H1 (cell line): Measurements from ENCODE around the gene ERGIC2. TPM values are rescaled to one million over a fixed set of nuclear protein-coding genes. Genes with fewer than 3 reads are reported as not detected.

Experiments
- CTCF ChIA-PET: fragments of 300-600 bp; sonication (Branson Sonifier 250); formaldehyde crosslinking; loops from one replicate; lab custom pipeline; 2021; ENCODE audit not compliant: partially characterized antibody; lab: Charles Lee
- POLR2A ChIA-PET: fragments of 300-600 bp; sonication (Branson Sonifier 250); formaldehyde crosslinking; loops from one replicate; lab custom pipeline; 2021; ENCODE audit warnings: inconsistent platforms; ENCODE audit not compliant: partially characterized antibody; lab: Charles Lee
- DNase-seq, 2 experiments: peaks; one replicate each; pipeline versions ENCODE4 v3.0.0 to v3.0.0-alpha.2; 2010 to 2022; ENCODE audit warnings: low spot score in 2 of 2, low read depth in 1 of 2, mixed read lengths in 1 of 2
- FAIRE-seq: peaks from 2 replicates; lab custom pipeline; 2011; peaks lifted over from hg19 to GRCh38; lab: Jason Lieb, UNC
- H2AFZ ChIP-seq: 2 replicates; pipeline ENCODE4 v1.8.1; 2012; ENCODE audit warnings: low read length, inconsistent platforms
- H2AK5ac ChIP-seq: 2 replicates; pipeline ENCODE4 v1.6.1; 2013; ENCODE audit warnings: low read depth, low read length
- H2BK120ac ChIP-seq: replicated peaks from 2 replicates; pipeline ENCODE3; 2013; ENCODE audit warnings: low read depth, low read length, inconsistent platforms
- H2BK12ac ChIP-seq: 2 replicates; pipeline ENCODE4 v1.6.1; 2013; ENCODE audit warnings: low read depth, low read length
- H2BK15ac ChIP-seq: 2 replicates; pipeline ENCODE4 v1.6.1; 2013; ENCODE audit warnings: low read length
- H2BK20ac ChIP-seq: 2 replicates; pipeline ENCODE4 v1.6.1; 2013; ENCODE audit warnings: low read length
- H2BK5ac ChIP-seq: 2 replicates; pipeline ENCODE4 v1.6.1; 2013; ENCODE audit warnings: low read depth, low read length
- H3K14ac ChIP-seq: 2 replicates; pipeline ENCODE4 v1.6.1; 2013; ENCODE audit warnings: inconsistent platforms; ENCODE audit not compliant: insufficient read length
- H3K18ac ChIP-seq: 2 replicates; pipeline ENCODE4 v1.6.1; 2013; ENCODE audit warnings: low read length; ENCODE audit errors: extremely low read depth
- H3K23ac ChIP-seq: 2 replicates; pipeline ENCODE4 v1.6.1; 2013; ENCODE audit warnings: inconsistent platforms; ENCODE audit not compliant: insufficient read length
- H3K23me2 ChIP-seq: 2 replicates; pipeline ENCODE4 v1.6.1; 2013; ENCODE audit warnings: low read depth, low read length
- H3K27ac ChIP-seq: 2 replicates; pipeline ENCODE4 v1.6.1; 2011; ENCODE audit warnings: low read depth, low read length, inconsistent platforms
- H3K27me3 ChIP-seq, 4 experiments: replicated peaks in 1 of 4; 1 replicate in 1 of 4; 2 replicates in 3 of 4; pipeline versions ENCODE4 v1.6.1 to v1.8.1; 2011 to 2013; ENCODE audit warnings: low read length in 3 of 4, mild to moderate bottlenecking in 3 of 4, inconsistent platforms in 2 of 4, mixed read lengths in 2 of 4, moderate library complexity in 1 of 4; ENCODE audit not compliant: control insufficient read depth in 3 of 4, insufficient read depth in 3 of 4; ENCODE audit errors: extremely low read depth in 1 of 4
- H3K36me3 ChIP-seq, 4 experiments: 2 replicates each; pipeline versions ENCODE4 v1.6.1 to v1.8.1; 2011 to 2013; ENCODE audit warnings: mild to moderate bottlenecking in 4 of 4, low read length in 3 of 4, moderate library complexity in 2 of 4, control low read depth in 1 of 4, inconsistent platforms in 1 of 4; ENCODE audit not compliant: insufficient read depth in 4 of 4, control insufficient read depth in 2 of 4
- H3K4ac ChIP-seq: replicated peaks from 2 replicates; pipeline ENCODE3; 2013; ENCODE audit warnings: low read length, low read depth, mixed read lengths, inconsistent platforms; ENCODE audit not compliant: insufficient read length
- H3K4me1 ChIP-seq, 4 experiments: replicated peaks in 1 of 4; 1 replicate in 1 of 4; 2 replicates in 3 of 4; pipeline versions ENCODE4 v1.6.1 to v1.8.1; 2011 to 2013; ENCODE audit warnings: low read length in 3 of 4, inconsistent platforms in 2 of 4, mixed read lengths in 1 of 4; ENCODE audit not compliant: insufficient read depth in 4 of 4, control insufficient read depth in 3 of 4
- H3K4me2 ChIP-seq, 2 experiments: 2 replicates each; pipeline versions ENCODE4 v1.6.1 to v1.8.1; 2011 to 2013; ENCODE audit warnings: low read depth in 2 of 2, low read length in 2 of 2, control low read depth in 1 of 2, inconsistent platforms in 1 of 2, mild to moderate bottlenecking in 1 of 2; ENCODE audit not compliant: insufficient read depth in 1 of 2
- H3K4me3 ChIP-seq, 4 experiments: fragments of 200-600, 300-600 bp in 1 of 4; sonication (generic), shearing (Covaris generic), sonication (Bioruptor Twin) in 1 of 4; 2 replicates each; pipeline versions ENCODE4 v1.5.1 to v1.8.1; 2011 to 2016; ENCODE audit warnings: low read length in 4 of 4, low read depth in 3 of 4, control low read depth in 2 of 4, inconsistent platforms in 2 of 4, mild to moderate bottlenecking in 2 of 4, mixed read lengths in 1 of 4, moderate library complexity in 1 of 4; ENCODE audit not compliant: insufficient read depth in 2 of 4; ENCODE audit errors: extremely low read depth in 1 of 4
- H3K56ac ChIP-seq: replicated peaks from 2 replicates; pipeline ENCODE3; 2013; ENCODE audit warnings: low read depth, mild to moderate bottlenecking, mixed read lengths, low read length, inconsistent platforms; ENCODE audit not compliant: insufficient read length
- H3K79me1 ChIP-seq: 2 replicates; pipeline ENCODE4 v1.6.1; 2013; ENCODE audit warnings: low read depth, low read length, control low read depth
- H3K79me2 ChIP-seq, 2 experiments: 2 replicates each; pipeline versions ENCODE4 v1.6.1 to v1.8.1; 2012 to 2013; ENCODE audit warnings: low read length in 2 of 2, mild to moderate bottlenecking in 2 of 2, inconsistent platforms in 1 of 2; ENCODE audit not compliant: insufficient read depth in 2 of 2, control insufficient read depth in 1 of 2
- H3K9ac ChIP-seq, 4 experiments: replicated peaks in 1 of 4; 1 replicate in 1 of 4; 2 replicates in 3 of 4; pipeline versions ENCODE4 v1.6.1 to v1.8.1; 2011 to 2013; ENCODE audit warnings: low read depth in 3 of 4, low read length in 3 of 4, control low read depth in 2 of 4, mild to moderate bottlenecking in 2 of 4, moderate library complexity in 2 of 4, inconsistent platforms in 1 of 4; ENCODE audit errors: extremely low read depth in 1 of 4
- H3K9me3 ChIP-seq, 2 experiments: 2 replicates each; pipeline versions ENCODE4 v1.6.1 to v1.8.1; 2012 to 2013; ENCODE audit warnings: mild to moderate bottlenecking in 2 of 2, moderate library complexity in 2 of 2, control low read depth in 1 of 2, inconsistent platforms in 1 of 2, low read depth in 1 of 2, low read length in 1 of 2, mixed read lengths in 1 of 2; ENCODE audit not compliant: insufficient read depth in 2 of 2
- H4K20me1 ChIP-seq, 2 experiments: replicated peaks in 1 of 2; 2 replicates each; pipeline versions ENCODE3 to v1.8.1; 2011 to 2013; ENCODE audit warnings: inconsistent platforms in 2 of 2, low read length in 2 of 2, mild to moderate bottlenecking in 1 of 2; ENCODE audit not compliant: insufficient read depth in 2 of 2, control insufficient read depth in 1 of 2
- H4K5ac ChIP-seq: 2 replicates; pipeline ENCODE4 v1.6.1; 2013; ENCODE audit warnings: low read length, low read depth, mixed read lengths, inconsistent platforms; ENCODE audit not compliant: insufficient read length
- H4K8ac ChIP-seq: 2 replicates; pipeline ENCODE4 v1.8.0; 2013; ENCODE audit warnings: mild to moderate bottlenecking, moderate library complexity, low read length, inconsistent platforms; ENCODE audit not compliant: insufficient read depth; ENCODE audit errors: extremely low read depth
- H4K91ac ChIP-seq: replicated peaks from 2 replicates; pipeline ENCODE3; 2013; ENCODE audit warnings: low read length, mixed read lengths, inconsistent platforms; ENCODE audit not compliant: insufficient read length
- ATF3 ChIP-seq: IDR thresholded peaks from 2 replicates; pipeline ENCODE4 v1.6.1; 2011; ENCODE audit warnings: low read depth, mild to moderate bottlenecking, low read length; ENCODE audit not compliant: insufficient read depth
- CHD1 ChIP-seq: IDR thresholded peaks from 2 replicates; pipeline ENCODE4 v1.6.1; 2012; ENCODE audit warnings: low read depth, low read length, improper control_type of control experiment
- CHD2 ChIP-seq: IDR thresholded peaks from 2 replicates; pipeline ENCODE4 v1.6.1; 2012; ENCODE audit warnings: low read length, improper control_type of control experiment
- CTCF ChIP-seq, 3 experiments: IDR thresholded peaks; 1 replicate in 2 of 3; 2 replicates in 1 of 3; pipeline versions ENCODE4 v1.5.1 to v1.6.1; 2011; ENCODE audit warnings: low read length in 3 of 3, mild to moderate bottlenecking in 3 of 3, inconsistent platforms in 2 of 3, low read depth in 1 of 3, moderate library complexity in 1 of 3; ENCODE audit not compliant: insufficient read depth in 1 of 3; ENCODE audit errors: control extremely low read depth in 1 of 3
- EP300 ChIP-seq, 2 experiments: IDR thresholded peaks; 1 replicate in 1 of 2; 2 replicates in 1 of 2; pipeline ENCODE4 v1.6.1; 2011 to 2012; ENCODE audit warnings: low read depth in 2 of 2, low read length in 2 of 2, mild to moderate bottlenecking in 2 of 2, borderline replicate concordance in 1 of 2, inconsistent platforms in 1 of 2, moderate library complexity in 1 of 2
- HDAC2 ChIP-seq, 2 experiments: fragments of 300-600 bp in 1 of 2; sonication (generic) in 1 of 2; IDR thresholded peaks; 2 replicates each; pipeline ENCODE4 v1.6.1; 2011 to 2012; ENCODE audit warnings: low read depth in 2 of 2, low read length in 2 of 2, mild to moderate bottlenecking in 2 of 2, moderate library complexity in 2 of 2, borderline replicate concordance in 1 of 2, inconsistent platforms in 1 of 2
- POU5F1 ChIP-seq: IDR thresholded peaks from 2 replicates; pipeline ENCODE4 v1.6.1; 2011; ENCODE audit warnings: low read depth, mild to moderate bottlenecking, low read length, moderate library complexity
- RNF2 ChIP-seq: fragments of 200-900, 300-1000 bp; sonication (generic); IDR thresholded peaks from 2 replicates; pipeline ENCODE4 v1.7.1; 2016; ENCODE audit warnings: borderline replicate concordance, low read depth, mild to moderate bottlenecking, antibody characterized with exemption, low read length; ENCODE audit not compliant: poor library complexity, severe bottlenecking; ENCODE audit errors: missing control alignments
- SP1 ChIP-seq: IDR thresholded peaks from 2 replicates; pipeline ENCODE4 v1.6.1; 2011; ENCODE audit warnings: low read depth, low read length
- TAF1 ChIP-seq: IDR thresholded peaks from 2 replicates; pipeline ENCODE4 v1.6.1; 2011; ENCODE audit warnings: mild to moderate bottlenecking, low read depth, low read length
- TEAD4 ChIP-seq: IDR thresholded peaks from 2 replicates; pipeline ENCODE4 v1.6.1; 2012; ENCODE audit warnings: low read depth, low read length, inconsistent platforms, mixed read lengths
- WGBS, 2 experiments: shearing (Covaris generic) in 1 of 2; methylation state at CpG; one replicate each; pipeline versions ENCODE4 v1.1.6 to v1.1.7; 2013 to 2015; ENCODE audit warnings: low lambda C conversion rate in 2 of 2, mixed read lengths in 2 of 2, inconsistent platforms in 1 of 2, low coverage in 1 of 2, missing lambda C conversion rate in 1 of 2; ENCODE audit not compliant: insufficient replicate concordance in 2 of 2, insufficient coverage in 1 of 2, insufficient read length in 1 of 2; ENCODE audit errors: extremely low coverage in 1 of 2, missing lambda C conversion rate in 1 of 2; 5-methylcytosine and 5-hydroxymethylcytosine counted together
- polyA plus RNA-seq, 7 experiments: library from polyadenylated mRNA; depleted of rRNA in 3 of 7; stranded (reverse) in 5 of 7; unstranded in 2 of 7; fragments of >200 nt in 5 of 7; fragments of 200-250 nt in 2 of 7; gene quantifications; 1 replicate in 5 of 7; 2 replicates in 1 of 7; 4 replicates in 1 of 7; pipeline versions ENCODE4 v1.2.1 to v1.2.3, GENCODE V29; 2011 to 2013; ENCODE audit warnings: missing spikeins in 2 of 7, mixed read lengths in 2 of 7
- total RNA-seq: library from RNA; stranded (reverse); fragmentation: NEBNext Ultra II Directional; extraction: Animal tissue kit (Norgen Biotek cat#: 25700); gene quantifications from 2 replicates; pipeline ENCODE4 v1.2.1, GENCODE V29; 2021

ERGIC2 gene
- total and polyA plus RNA-seq, 2 of the 8 experiments (the other 6 are each of a cell fraction or from before 2014, with no cell fraction given) = 16.5 to 61.8 TPM

GRCh38 chr12:29405561-29405960, 24.6 kb upstream of the ERGIC2 start:
- Histone ChIP-seq H2BK5ac (no peak overlapping the region), H3K14ac (no peak overlapping the region), H4K91ac (no peak overlapping the region), H2BK15ac (no peak overlapping the region), H3K18ac (no peak overlapping the region), H3K79me2 (no peaks in the 10 kb centered on the region), H3K36me3 (no peaks in the 10 kb centered on the region), H2BK120ac (no peak overlapping the region), H2AK5ac (no peak overlapping the region), H3K4me3 (no peak overlapping the region), H3K27ac (no peak overlapping the region), H3K4ac (no peak overlapping the region), H3K23ac (no peak overlapping the region), H2BK12ac (no peak overlapping the region), H3K4me2 (no peak overlapping the region), H3K27me3 (no peaks in the 10 kb centered on the region), H3K23me2 (no peaks in the 10 kb centered on the region; the same call in 1 of the 2 replicates), H3K9ac (no peak overlapping the region), H3K9me3 (no peaks in the 10 kb centered on the region), H3K79me1 (no peaks in the 10 kb centered on the region), H2BK20ac (no peak overlapping the region), H3K4me1 (no peaks in the 10 kb centered on the region), H4K5ac (no peak overlapping the region), H4K8ac (no peak overlapping the region), H2AFZ (no peak overlapping the region), H4K20me1 (no peaks in the 10 kb centered on the region), H3K56ac (no peak overlapping the region)
- POLR2A ChIA-PET = no interaction called here
- CTCF ChIA-PET = no interaction called here
- FAIRE-seq (no peak), DNase-seq (no peak)
- 72% methylated on average over 4 of the region's 4 CpGs; no CpG with 5 or more reads in 1 of the 2 experiments for WGBS, 2 experiments
- no peak for TF ChIP-seq SP1
- TF ChIP-seq RNF2 = no peak
- no peak for TF ChIP-seq TAF1
- no peak for TF ChIP-seq CHD1
- TF ChIP-seq TEAD4 = no peak
- no peak for TF ChIP-seq EP300 (IDR thresholded peaks at IDR 0.05; ENCODE audit: borderline replicate concordance in 1 of 2, low read depth in 2 of 2, low read length in 2 of 2)
- TF ChIP-seq POU5F1 = no peak
- no peak for TF ChIP-seq CTCF (IDR thresholded peaks at IDR 0.05; ENCODE audit: control extremely low read depth in 1 of 3, insufficient read depth in 1 of 3, low read depth in 1 of 3, low read length in 3 of 3)
- no peak for TF ChIP-seq CHD2
- no peak for TF ChIP-seq ATF3
- no peak for TF ChIP-seq HDAC2 (IDR thresholded peaks at IDR 0.05; ENCODE audit: borderline replicate concordance in 1 of 2, low read depth in 2 of 2, low read length in 2 of 2)
